ENCODE measurements around the gene BASP1. TPM values are rescaled to one million over a fixed set of nuclear protein-coding genes. Genes with fewer than 3 reads are reported as not detected.

The BASP1 gene, protein sequence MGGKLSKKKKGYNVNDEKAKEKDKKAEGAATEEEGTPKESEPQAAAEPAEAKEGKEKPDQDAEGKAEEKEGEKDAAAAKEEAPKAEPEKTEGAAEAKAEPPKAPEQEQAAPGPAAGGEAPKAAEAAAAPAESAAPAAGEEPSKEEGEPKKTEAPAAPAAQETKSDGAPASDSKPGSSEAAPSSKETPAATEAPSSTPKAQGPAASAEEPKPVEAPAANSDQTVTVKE
- total RNA-seq = 4.9 TPM

DNA sequence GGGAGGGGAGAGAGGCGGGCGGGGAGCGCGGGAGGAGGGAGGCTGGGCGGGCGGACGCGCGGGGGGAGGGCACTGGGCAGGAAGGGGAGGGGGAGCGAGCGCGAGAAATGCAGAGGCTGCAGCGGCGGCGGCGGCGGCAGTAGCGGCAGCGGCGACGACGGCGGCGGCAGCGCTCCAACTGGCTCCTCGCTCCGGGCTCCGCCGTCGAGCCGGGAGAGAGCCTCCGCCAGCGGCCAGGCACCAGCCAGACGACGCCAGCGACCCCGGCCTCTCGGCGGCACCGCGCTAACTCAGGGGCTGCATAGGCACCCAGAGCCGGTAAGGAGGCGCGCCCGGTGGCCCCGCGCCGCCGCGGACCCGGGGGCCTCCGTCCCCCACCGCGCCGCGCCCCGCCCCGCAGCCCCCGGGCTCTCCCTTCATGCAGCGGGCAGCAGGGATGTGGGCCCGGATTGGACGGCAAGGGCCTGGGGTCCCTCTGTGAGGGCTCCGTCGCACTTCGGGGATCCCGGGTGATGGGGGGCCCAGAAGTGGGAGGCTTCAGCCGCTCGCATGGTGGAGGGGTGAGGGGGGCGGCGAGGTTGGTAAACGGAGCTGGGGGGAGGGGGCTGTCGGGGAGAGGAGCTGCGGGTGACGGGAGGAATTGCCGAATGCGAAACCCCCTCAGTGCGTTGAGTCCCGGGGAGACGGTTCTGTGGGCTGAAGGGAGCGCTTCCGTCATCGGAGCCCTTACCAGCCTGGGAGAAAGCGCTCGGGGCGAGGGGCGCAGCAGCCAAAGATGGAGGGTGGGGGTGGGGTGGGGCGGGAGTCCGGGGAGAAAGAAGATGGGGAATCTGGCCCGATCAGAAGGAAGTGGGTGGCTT is at the start of gene BASP1:
TSS of gene BASP1 (plus strand) at position 139 of the 860 bp plus-strand sequence. CDS start 57,586 bp downstream, outside the sequence.
- peak; percentile 63 for ATAC-seq

DNA sequence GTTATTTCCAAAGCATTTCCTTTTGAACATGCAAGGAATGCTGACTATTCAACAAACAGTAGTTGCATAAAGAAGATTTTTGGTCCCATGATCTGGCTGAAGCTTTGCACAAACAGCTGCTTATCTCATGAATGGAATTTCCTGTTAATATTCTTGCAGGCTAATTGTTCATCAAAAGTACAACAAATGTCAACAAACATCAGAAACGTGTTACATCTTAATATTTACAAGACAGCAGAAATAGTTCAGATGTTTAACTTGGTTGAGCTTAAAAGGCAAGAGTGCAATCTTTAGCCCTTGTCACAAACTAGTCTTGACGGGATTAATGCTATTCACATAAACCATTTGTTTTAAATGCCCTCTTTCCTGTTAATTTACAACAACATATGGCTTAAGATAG is 47.9 kb upstream of the BASP1 start:
- ATAC-seq = no peak

- no peak for ATAC-seq
Observed at GRCh38 chr5:17172791-17173190, 44.6 kb upstream of the BASP1 start.

- ATAC-seq = no peak
Observed at GRCh38 chr5:17174965-17175364, 42.5 kb upstream of the BASP1 start.

DNA sequence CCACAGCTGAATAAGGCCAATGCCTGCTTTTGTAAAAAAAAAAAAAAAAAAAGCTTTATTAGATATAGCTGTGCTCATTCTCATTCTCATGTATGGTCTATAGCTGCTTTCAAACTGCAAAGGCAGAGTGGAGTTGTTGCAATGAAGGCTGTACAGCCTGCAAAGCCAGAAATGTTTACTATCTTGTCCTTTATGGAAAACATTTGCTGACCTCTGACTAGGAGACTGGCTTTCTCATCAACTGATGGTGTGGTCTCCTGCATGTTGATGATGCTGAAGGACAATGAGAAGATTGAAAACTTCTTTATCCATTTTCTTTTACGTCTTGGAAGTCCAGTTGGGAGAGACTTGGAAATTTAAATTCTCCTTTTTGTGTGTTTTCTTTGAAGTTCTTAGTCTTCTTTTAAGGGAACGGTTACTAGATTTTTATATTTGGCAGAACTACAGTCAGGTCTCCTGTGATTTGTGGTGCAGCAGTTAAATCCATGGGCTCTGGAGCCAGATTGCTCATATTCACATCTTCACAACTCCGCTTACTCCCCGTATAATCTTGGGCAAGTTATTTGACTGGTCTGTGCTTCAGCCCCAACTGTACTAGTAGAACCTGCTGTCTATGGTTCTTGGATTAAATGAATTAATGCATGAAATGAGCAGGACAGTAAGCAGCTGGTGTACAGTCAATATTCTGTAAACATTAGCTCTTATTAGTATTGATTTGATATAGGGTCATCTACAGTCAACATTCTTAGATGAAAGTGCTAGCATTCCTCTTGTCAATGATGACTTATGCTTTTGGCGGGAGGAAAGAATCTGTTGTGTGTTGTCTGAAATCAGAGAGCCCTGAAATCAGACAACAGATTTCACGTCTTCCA is 39.7 kb upstream of the BASP1 start:
- ATAC-seq = no peak

- no peak for ATAC-seq
Observed at GRCh38 chr5:17178373-17178675, 39.1 kb upstream of the BASP1 start.

GRCh38 chr5:17180330-17180843 is 37.0 kb upstream of the BASP1 start:
- ATAC-seq = no peak

DNA sequence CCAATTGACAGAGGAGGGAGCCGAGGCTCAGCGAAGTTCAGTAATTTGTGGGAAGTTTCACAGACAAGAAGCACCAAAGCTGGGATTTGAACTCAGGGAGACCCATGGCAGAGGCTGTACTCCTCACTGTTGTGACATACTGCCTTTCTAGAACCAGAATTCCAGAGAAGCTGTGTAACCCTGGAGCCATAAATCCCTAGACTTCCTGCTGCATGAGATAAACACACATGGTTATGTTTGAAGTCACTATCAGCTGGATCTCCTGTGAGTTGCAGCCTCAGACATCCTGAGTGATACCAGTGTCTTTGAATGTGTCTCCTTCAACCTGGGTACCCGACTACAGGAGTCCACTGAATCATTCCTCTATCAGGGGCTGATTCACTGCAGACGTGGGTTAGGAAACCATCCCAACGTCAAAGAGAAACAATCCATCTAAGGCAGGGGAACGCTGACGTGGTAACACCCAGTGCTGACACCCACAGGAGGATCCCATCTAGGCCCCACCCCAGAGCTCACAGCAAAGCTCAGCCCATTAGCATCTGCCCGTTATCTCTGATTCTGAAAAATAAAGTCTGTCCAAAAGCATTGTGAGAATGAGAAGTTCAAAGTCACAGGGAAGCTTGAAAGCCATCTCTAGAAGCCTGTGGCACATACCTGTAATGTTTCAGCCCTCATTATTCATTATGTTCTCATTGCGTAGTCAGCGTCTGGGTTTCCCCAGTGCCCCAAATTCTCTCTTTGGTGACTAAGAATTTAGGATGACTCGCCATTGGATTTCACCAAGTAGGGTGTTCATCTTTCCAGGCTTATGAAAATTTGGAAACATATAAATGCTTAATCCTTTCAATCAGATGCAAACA is 36.3 kb upstream of the BASP1 start:
- ATAC-seq = peak; percentile 39

- no peak for ATAC-seq
Observed at GRCh38 chr5:17182494-17182893, 34.9 kb upstream of the BASP1 start.

DNA sequence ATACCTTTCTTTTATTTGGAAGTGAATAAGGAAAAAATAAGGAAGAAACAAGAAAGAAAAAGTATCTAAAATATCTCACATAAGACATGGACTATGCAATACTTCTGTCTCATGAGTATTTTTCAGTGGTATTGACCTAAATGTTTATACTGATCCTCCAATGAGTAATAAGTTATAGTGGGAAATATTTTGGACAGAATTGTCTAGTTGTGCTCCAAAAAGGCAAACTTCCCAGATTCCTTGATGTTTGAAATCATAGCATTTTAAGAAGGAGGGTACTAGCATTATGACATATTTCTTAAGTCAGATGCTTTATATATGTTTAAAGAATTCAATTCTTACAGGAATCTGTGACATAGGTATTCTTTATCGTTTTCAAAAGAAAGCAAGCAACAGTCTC is 34.5 kb upstream of the BASP1 start:
- no peak for ATAC-seq

GRCh38 chr5:17183831-17184230 is 33.6 kb upstream of the BASP1 start:
- ATAC-seq = no peak

DNA sequence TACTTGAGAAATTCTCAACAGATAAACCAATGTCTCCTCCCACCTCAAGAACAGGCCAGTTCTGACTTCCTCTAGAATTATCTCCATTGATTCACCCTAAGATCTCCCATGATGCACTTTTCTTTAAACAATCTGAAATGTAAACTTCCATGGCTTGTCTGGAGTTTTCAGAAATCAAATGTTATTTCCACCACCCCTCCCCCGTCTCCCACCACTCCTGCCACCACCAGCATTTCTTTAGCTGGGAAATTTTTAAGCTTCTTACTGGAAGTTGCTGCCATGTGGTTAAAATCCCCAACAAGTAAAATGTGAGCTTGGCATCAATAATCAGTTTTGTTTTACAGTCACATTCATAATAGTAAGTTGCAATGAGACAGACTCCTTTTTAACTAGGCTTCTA is 32.8 kb upstream of the BASP1 start:
- no peak for ATAC-seq

DNA sequence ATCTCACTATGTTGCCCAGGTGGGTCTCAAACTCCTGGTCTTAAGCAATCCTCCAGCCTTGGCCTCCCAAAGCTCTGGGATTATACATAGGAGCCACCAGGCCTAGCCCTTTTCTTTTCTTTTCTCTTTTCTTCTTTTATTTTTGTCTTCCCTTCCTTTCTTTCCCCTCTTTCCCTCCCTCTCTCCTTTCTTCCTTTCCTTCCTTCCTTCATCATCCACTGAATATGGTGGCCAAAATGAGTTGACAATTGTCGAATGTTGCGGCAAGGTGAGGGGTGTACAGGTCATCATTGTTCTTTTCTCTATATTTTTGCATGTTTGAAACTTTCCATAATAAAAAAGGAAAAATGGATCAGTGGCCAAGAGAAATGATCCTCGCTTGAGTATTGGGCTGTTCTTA is 32.1 kb upstream of the BASP1 start:
- ATAC-seq = no peak

GRCh38 chr5:17185773-17186172 is 31.7 kb upstream of the BASP1 start:
- ATAC-seq = no peak

- no peak for ATAC-seq
Observed at GRCh38 chr5:17186256-17186655, 31.2 kb upstream of the BASP1 start.

GRCh38 chr5:17187011-17187785 is 30.2 kb upstream of the BASP1 start:
- ATAC-seq = no peak

- no peak for ATAC-seq
Observed at GRCh38 chr5:17187786-17188170, 29.7 kb upstream of the BASP1 start.

GRCh38 chr5:17189381-17190036 is 27.9 kb upstream of the BASP1 start:
- ATAC-seq = peak; percentile 42

GRCh38 chr5:17190242-17190778 is 27.1 kb upstream of the BASP1 start:
- ATAC-seq = peak; percentile 53

DNA sequence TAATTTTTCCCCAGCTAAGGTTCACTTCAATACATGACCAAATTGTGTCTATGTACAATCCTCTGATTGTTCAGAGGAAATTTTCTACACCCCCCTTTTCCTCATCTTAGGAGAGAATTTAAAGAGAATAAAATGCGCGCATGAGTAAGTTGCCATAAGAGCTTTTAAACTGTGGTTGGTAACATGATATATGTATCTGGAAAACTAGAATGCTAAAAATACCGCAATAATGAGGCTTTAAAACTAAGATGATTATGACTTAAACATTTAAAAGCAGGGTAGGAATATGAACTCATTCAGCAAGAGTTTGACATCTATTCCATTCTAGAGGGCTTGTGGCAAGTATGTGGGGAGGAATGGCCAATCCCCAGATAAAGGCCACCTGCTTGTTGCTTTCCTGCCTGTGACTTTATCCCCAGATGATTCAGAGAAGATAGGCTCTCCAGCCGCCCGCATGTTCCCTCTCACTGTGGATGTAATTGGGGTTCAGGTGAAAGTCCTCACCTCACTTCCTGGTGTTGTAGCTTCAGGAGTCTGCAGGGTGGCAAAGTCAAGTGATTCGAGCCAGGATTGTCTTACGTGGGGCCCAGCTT is 26.5 kb upstream of the BASP1 start:
- ATAC-seq = no peak

Data from esophagus mucosa (tissue), 1 donor.